H1 (cell line): ENCODE measurements around the gene COL6A3. TPM values are rescaled to one million over a fixed set of nuclear protein-coding genes. Genes with fewer than 3 reads are reported as not detected.

Source experiments
- ATF2 ChIP-seq: IDR thresholded peaks from 2 replicates; pipeline ENCODE4 v1.6.1; 2012; ENCODE audit warnings: low read length, inconsistent platforms
- JUN ChIP-seq: IDR thresholded peaks from 2 replicates; pipeline ENCODE4 v1.6.1; 2011; ENCODE audit warnings: low read depth, mild to moderate bottlenecking, improper control_type of control experiment, low read length
- MAFK ChIP-seq: IDR thresholded peaks from 2 replicates; pipeline ENCODE4 v1.6.1; 2012; ENCODE audit warnings: low read depth, mild to moderate bottlenecking, improper control_type of control experiment, low read length
- PHF8 ChIP-seq: fragments of 200-600 bp; sonication (generic); conservative IDR thresholded peaks from 2 replicates; pipeline ENCODE4 v1.7.1; 2012; ENCODE audit warnings: low read depth, mild to moderate bottlenecking, inconsistent platforms, low read length, moderate library complexity
- RFX5 ChIP-seq: IDR thresholded peaks from 2 replicates; pipeline ENCODE4 v1.6.1; 2011; ENCODE audit warnings: low read depth, low read length, improper control_type of control experiment, borderline replicate concordance
- RNF2 ChIP-seq: fragments of 200-900, 300-1000 bp; sonication (generic); IDR thresholded peaks from 2 replicates; pipeline ENCODE4 v1.7.1; 2016; ENCODE audit warnings: borderline replicate concordance, low read depth, mild to moderate bottlenecking, antibody characterized with exemption, low read length; ENCODE audit not compliant: poor library complexity, severe bottlenecking; ENCODE audit errors: missing control alignments
- SUZ12 ChIP-seq: fragments of 200-600 bp; sonication (generic); IDR thresholded peaks from 2 replicates; pipeline ENCODE4 v1.6.1; 2012; ENCODE audit warnings: mild to moderate bottlenecking, inconsistent platforms, low read length, moderate library complexity, mixed read lengths
- TCF12 ChIP-seq: IDR thresholded peaks from 2 replicates; pipeline ENCODE4 v1.6.1; 2011; ENCODE audit warnings: low read depth, mild to moderate bottlenecking, low read length
- ZNF274 ChIP-seq: IDR thresholded peaks from 2 replicates; pipeline ENCODE4 v1.7.0; 2012; ENCODE audit warnings: low read length, borderline replicate concordance; ENCODE audit errors: extremely low read depth
- polyA plus RNA-seq, 7 experiments: library from polyadenylated mRNA; depleted of rRNA in 3 of 7; stranded (reverse) in 5 of 7; unstranded in 2 of 7; fragments of >200 nt in 5 of 7; fragments of 200-250 nt in 2 of 7; gene quantifications; 1 replicate in 5 of 7; 2 replicates in 1 of 7; 4 replicates in 1 of 7; pipeline versions ENCODE4 v1.2.1 to v1.2.3, GENCODE V29; 2011 to 2013; ENCODE audit warnings: missing spikeins in 2 of 7, mixed read lengths in 2 of 7
- total RNA-seq: library from RNA; stranded (reverse); fragmentation: NEBNext Ultra II Directional; extraction: Animal tissue kit (Norgen Biotek cat#: 25700); gene quantifications from 2 replicates; pipeline ENCODE4 v1.2.1, GENCODE V29; 2021
- TF ChIP-seq, protein P1 (sequence below): fragments of 300-600 bp; sonication (generic); IDR thresholded peaks from 2 replicates; pipeline ENCODE4 v1.7.1; 2012; ENCODE audit warnings: low read length, moderate library complexity, mild to moderate bottlenecking, inconsistent platforms; ENCODE audit not compliant: insufficient replicate concordance

COL6A3 gene
- total and polyA plus RNA-seq, 2 of the 8 experiments (the other 6 are each of a cell fraction or from before 2014, with no cell fraction given): 1.2 to 3.4 TPM

GRCh38 chr2:237336131-237336530 lies 77.8 kb downstream of the COL6A3 start (continued):
- TF ChIP-seq, protein P1, sequence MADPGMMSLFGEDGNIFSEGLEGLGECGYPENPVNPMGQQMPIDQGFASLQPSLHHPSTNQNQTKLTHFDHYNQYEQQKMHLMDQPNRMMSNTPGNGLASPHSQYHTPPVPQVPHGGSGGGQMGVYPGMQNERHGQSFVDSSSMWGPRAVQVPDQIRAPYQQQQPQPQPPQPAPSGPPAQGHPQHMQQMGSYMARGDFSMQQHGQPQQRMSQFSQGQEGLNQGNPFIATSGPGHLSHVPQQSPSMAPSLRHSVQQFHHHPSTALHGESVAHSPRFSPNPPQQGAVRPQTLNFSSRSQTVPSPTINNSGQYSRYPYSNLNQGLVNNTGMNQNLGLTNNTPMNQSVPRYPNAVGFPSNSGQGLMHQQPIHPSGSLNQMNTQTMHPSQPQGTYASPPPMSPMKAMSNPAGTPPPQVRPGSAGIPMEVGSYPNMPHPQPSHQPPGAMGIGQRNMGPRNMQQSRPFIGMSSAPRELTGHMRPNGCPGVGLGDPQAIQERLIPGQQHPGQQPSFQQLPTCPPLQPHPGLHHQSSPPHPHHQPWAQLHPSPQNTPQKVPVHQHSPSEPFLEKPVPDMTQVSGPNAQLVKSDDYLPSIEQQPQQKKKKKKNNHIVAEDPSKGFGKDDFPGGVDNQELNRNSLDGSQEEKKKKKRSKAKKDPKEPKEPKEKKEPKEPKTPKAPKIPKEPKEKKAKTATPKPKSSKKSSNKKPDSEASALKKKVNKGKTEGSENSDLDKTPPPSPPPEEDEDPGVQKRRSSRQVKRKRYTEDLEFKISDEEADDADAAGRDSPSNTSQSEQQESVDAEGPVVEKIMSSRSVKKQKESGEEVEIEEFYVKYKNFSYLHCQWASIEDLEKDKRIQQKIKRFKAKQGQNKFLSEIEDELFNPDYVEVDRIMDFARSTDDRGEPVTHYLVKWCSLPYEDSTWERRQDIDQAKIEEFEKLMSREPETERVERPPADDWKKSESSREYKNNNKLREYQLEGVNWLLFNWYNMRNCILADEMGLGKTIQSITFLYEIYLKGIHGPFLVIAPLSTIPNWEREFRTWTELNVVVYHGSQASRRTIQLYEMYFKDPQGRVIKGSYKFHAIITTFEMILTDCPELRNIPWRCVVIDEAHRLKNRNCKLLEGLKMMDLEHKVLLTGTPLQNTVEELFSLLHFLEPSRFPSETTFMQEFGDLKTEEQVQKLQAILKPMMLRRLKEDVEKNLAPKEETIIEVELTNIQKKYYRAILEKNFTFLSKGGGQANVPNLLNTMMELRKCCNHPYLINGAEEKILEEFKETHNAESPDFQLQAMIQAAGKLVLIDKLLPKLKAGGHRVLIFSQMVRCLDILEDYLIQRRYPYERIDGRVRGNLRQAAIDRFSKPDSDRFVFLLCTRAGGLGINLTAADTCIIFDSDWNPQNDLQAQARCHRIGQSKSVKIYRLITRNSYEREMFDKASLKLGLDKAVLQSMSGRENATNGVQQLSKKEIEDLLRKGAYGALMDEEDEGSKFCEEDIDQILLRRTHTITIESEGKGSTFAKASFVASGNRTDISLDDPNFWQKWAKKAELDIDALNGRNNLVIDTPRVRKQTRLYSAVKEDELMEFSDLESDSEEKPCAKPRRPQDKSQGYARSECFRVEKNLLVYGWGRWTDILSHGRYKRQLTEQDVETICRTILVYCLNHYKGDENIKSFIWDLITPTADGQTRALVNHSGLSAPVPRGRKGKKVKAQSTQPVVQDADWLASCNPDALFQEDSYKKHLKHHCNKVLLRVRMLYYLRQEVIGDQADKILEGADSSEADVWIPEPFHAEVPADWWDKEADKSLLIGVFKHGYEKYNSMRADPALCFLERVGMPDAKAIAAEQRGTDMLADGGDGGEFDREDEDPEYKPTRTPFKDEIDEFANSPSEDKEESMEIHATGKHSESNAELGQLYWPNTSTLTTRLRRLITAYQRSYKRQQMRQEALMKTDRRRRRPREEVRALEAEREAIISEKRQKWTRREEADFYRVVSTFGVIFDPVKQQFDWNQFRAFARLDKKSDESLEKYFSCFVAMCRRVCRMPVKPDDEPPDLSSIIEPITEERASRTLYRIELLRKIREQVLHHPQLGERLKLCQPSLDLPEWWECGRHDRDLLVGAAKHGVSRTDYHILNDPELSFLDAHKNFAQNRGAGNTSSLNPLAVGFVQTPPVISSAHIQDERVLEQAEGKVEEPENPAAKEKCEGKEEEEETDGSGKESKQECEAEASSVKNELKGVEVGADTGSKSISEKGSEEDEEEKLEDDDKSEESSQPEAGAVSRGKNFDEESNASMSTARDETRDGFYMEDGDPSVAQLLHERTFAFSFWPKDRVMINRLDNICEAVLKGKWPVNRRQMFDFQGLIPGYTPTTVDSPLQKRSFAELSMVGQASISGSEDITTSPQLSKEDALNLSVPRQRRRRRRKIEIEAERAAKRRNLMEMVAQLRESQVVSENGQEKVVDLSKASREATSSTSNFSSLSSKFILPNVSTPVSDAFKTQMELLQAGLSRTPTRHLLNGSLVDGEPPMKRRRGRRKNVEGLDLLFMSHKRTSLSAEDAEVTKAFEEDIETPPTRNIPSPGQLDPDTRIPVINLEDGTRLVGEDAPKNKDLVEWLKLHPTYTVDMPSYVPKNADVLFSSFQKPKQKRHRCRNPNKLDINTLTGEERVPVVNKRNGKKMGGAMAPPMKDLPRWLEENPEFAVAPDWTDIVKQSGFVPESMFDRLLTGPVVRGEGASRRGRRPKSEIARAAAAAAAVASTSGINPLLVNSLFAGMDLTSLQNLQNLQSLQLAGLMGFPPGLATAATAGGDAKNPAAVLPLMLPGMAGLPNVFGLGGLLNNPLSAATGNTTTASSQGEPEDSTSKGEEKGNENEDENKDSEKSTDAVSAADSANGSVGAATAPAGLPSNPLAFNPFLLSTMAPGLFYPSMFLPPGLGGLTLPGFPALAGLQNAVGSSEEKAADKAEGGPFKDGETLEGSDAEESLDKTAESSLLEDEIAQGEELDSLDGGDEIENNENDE: no peak
- TF ChIP-seq MAFK: no peak
- TF ChIP-seq ZNF274: no peak
- no peak for TF ChIP-seq RNF2
- TF ChIP-seq SUZ12: no peak
- TF ChIP-seq TCF12: no peak
- TF ChIP-seq JUN: no peak
- no peak for TF ChIP-seq RFX5
- no peak for TF ChIP-seq PHF8
- TF ChIP-seq ATF2: no peak
